Right lobe of liver (tissue), 6 donors: Measurements from ENCODE around the gene CRYAB. TPM values are rescaled to one million over a fixed set of nuclear protein-coding genes. Genes with fewer than 3 reads are reported as not detected.

Experiments used
- ATAC-seq, 4 donors: fragments of 200-7000 bp; cut with Tn5 transposase; one replicate each; pipeline ENCODE4 v1.9.1; 2020; ENCODE audit warnings: mild to moderate bottlenecking in 4 of 4, moderate library complexity in 4 of 4
- DNase-seq, 3 donors: peaks; one replicate each; pipeline ENCODE4 v3.0.0-alpha.2; 2020
- H3K27ac ChIP-seq, 3 donors: fragments of 200-600 bp; one replicate each; pipeline ENCODE4 v1.8.0; 2022
- H3K27me3 ChIP-seq, 2 donors: fragments of 200-600 bp; one replicate each; pipeline ENCODE4 v1.8.0; 2022
- H3K36me3 ChIP-seq, 4 donors: fragments of 200-600 bp; sonication (generic) in 1 of 4; one replicate each; pipeline versions ENCODE4 v1.5.1 to v1.8.0; 2017 to 2022; ENCODE audit warnings: control low read depth in 1 of 4
- H3K4me1 ChIP-seq, 4 donors: fragments of 200-600 bp; sonication (generic) in 1 of 4; one replicate each; pipeline versions ENCODE4 v1.5.1 to v1.8.0; 2017 to 2022; ENCODE audit warnings: control low read depth in 1 of 4
- H3K4me3 ChIP-seq, 3 donors: fragments of 200-600 bp; one replicate each; pipeline ENCODE4 v1.8.0; 2022
- H3K9me3 ChIP-seq, 4 donors: fragments of 200-600 bp; sonication (generic) in 1 of 4; one replicate each; pipeline versions ENCODE4 v1.5.1 to v1.8.0; 2017 to 2022; ENCODE audit warnings: control low read depth in 1 of 4
- CTCF ChIP-seq, 4 donors: fragments of 200-600 bp in 3 of 4; fragments of 450-650 bp in 1 of 4; IDR thresholded peaks; one replicate each; pipeline versions ENCODE4 v1.5.1 to v1.8.0; 2016 to 2022; ENCODE audit warnings: antibody characterized with exemption in 4 of 4, mild to moderate bottlenecking in 2 of 4
- POLR2A ChIP-seq: fragments of 450-650 bp; IDR thresholded peaks from one replicate; pipeline ENCODE4 v1.6.1; 2017; ENCODE audit warnings: antibody characterized with exemption, mild to moderate bottlenecking
- WGBS: methylation state at CpG from one replicate; pipeline ENCODE4 v1.1.6; 2018; ENCODE audit warnings: low coverage, low lambda C conversion rate; ENCODE audit not compliant: insufficient coverage; ENCODE audit errors: missing lambda C conversion rate; 5-methylcytosine and 5-hydroxymethylcytosine counted together
- intact Hi-C, 2 donors: fragments of 100-400 bp; cut with DNase I; formaldehyde crosslinking; loops; one replicate each; pipeline versions ENCODE4 v1.11.2 to v1.14.1; 2022
- total RNA-seq, 6 experiments: library from RNA; depleted of rRNA in 2 of 6; stranded (reverse); fragments of >200 nt in 2 of 6; fragmentation: NEBNext Ultra II Directional in 3 of 6; extraction: Animal tissue kit (Norgen Biotek cat#: 25700) in 3 of 6; gene quantifications; one replicate each; pipeline versions ENCODE4 v1.1.0 to v1.2.4, GENCODE V29; 2016 to 2023
- donor health status: DM: no; HTN: yes; CAD: no.
- donor health status: DM: no; HTN: no; CAD: no.
- donor health status: DM: no; HTN: no; CAD: no.
- donor health status: DM: no; HTN: yes; CAD: no.
- donor health status: DM: no; HTN: yes; CAD: no.

CRYAB gene
- total RNA-seq, 6 experiments from 2014 or later, result 3.6 to 10.5 (median 6.7) TPM

GRCh38 chr11:111951565-111951964, 40.0 kb upstream of the CRYAB start:
- Histone ChIP-seq H3K27ac (no peak overlapping the region), H3K4me3 (no peak overlapping the region), H3K4me1 (peaks cover 0 to 3% (median 0%) of the 10 kb centered on the region in 4 donors), H3K9me3 (no peaks in the 10 kb centered on the region), H3K27me3 (no peaks in the 10 kb centered on the region), H3K36me3 (no peaks in the 10 kb centered on the region)
- no peak for TF ChIP-seq CTCF (IDR thresholded peaks at IDR 0.05)
- no peak for TF ChIP-seq POLR2A
- WGBS, result 93% methylated on average over 3 of the region's 3 CpGs
- ATAC-seq, result no peak
- intact Hi-C loops, result no loop called here
- no peak for DNase-seq

DNA sequence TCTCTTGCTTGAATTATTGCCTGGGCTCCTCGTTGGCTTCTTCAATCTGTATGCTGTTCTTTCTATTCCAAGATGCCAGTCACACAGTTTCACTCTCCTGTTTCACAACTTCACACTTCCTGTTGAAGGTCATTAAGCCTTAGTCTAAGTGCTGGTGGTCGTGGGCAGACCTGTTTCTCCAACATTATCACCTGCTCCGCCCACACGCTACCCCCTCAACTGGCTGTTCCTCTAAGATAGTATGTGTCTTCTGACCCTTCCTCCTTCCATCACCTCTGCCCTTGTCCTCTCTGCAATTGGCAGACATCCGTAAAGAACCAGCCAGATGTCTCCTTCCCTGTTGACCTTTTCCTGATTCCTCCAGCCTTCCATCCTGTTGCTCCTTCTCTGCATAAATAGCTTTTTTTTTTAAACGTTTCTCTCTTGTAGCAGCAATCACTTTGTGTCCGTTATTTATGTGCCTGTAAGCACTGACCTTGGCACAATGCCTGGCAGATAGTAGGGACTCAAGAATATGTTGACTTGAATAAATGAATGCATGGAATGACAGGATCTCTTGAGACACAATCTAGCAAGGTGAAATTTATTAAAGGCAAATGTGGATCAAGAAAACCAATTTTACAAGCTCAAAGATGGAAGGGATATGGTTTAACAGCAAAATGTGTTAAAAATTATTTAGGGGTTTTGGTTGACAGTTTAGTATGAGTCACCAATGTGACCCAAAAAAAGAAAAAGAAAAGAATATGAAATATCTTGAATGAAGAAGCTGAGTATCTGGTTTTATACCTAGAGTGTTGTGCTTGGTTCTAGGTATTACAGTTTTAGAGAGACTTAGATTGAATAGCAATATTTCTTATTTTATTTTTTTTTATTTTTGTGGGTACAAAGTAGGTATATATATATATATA, 38.2 kb upstream of the CRYAB start:
- Histone ChIP-seq H3K9me3 (no peaks in the 10 kb centered on the region), H3K27ac (no peak overlapping the region), H3K36me3 (no peaks in the 10 kb centered on the region), H3K4me1 (peaks cover 0 to 7% (median 0%) of the 10 kb centered on the region in 4 donors), H3K27me3 (no peaks in the 10 kb centered on the region), H3K4me3 (no peak overlapping the region)
- ATAC-seq (peak; percentile 25 to 65 (median 38)), DNase-seq (no peak)
- TF ChIP-seq POLR2A, result no peak
- intact Hi-C loops, result no loop called here
- WGBS, result 54% methylated on average over 7 of the region's 7 CpGs

GRCh38 chr11:111947143-111947542, 35.6 kb upstream of the CRYAB start:
- Histone ChIP-seq H3K9me3 (no peaks in the 10 kb centered on the region), H3K36me3 (no peaks in the 10 kb centered on the region), H3K27ac (peak overlapping the region in 1 of 3 donors; percentile 35), H3K4me1 (peaks cover 0 to 7% (median 0%) of the 10 kb centered on the region in 4 donors), H3K27me3 (no peaks in the 10 kb centered on the region), H3K4me3 (no peak overlapping the region)
- ATAC-seq, result no peak
- TF ChIP-seq CTCF (IDR thresholded peaks at IDR 0.05), result no peak
- TF ChIP-seq POLR2A, result no peak
- intact Hi-C loops, result no loop called here
- no peak for DNase-seq

DNA sequence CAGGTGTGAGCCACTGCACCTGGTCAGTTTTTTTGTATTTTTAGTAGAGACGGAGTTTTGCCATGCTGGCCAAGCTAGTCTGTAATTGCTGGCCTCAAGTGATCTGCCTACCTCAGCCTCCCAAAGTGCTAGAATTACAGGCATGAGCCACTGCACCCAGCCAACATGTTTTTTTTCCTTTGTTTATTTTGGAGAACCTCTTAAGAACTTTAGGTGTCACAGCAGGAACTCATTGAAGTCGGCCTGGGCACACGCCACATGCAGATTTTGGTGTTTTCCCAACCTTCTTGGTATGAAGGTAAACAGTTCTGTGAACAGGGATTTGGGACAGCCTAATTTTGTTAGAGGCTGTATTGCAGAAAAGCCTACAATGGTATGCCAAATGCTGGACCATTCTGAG, 34.9 kb upstream of the CRYAB start:
- H3K4me3 ChIP-seq, result no peak overlapping the region
- 61% methylated on average over 2 of the region's 3 CpGs for WGBS
- intact Hi-C loops, result no loop called here
- H3K4me1 ChIP-seq, result peaks cover 0 to 7% (median 0%) of the 10 kb centered on the region in 4 donors
- ATAC-seq (peak in 1 of 4 donors; percentile 59), DNase-seq (no peak)
- TF ChIP-seq POLR2A, result no peak
- no peaks in the 10 kb centered on the region for H3K27me3 ChIP-seq
- H3K27ac ChIP-seq, result peak overlapping the region in 1 of 3 donors; percentile 35
- H3K36me3 ChIP-seq, result no peaks in the 10 kb centered on the region
- no peaks in the 10 kb centered on the region for H3K9me3 ChIP-seq

DNA sequence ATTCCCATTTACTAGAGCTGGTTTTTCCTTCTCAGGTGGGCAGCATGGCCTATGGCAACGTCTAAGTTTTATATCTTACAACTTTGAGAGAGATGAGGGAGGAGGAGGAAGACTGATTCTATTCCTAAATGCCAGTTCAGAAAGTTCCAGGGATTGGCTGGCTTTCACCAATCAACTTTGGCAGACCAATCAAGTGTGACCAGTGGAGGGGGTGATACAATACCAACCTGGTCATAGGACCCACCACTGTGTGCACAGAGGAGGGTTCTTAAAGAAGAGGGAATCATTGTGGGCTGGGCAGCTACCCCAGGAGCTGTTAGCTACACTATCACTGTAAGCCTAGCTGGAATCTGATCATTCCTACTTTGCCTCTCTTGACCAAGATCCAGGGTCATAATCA, 33.6 kb upstream of the CRYAB start:
- Histone ChIP-seq H3K27me3 (no peaks in the 10 kb centered on the region), H3K4me3 (no peak overlapping the region), H3K36me3 (no peaks in the 10 kb centered on the region), H3K4me1 (peaks cover 0 to 7% (median 0%) of the 10 kb centered on the region in 4 donors), H3K9me3 (no peaks in the 10 kb centered on the region), H3K27ac (no peak overlapping the region)
- DNase-seq (no peak), ATAC-seq (no peak)
- intact Hi-C loops, result no loop called here
- WGBS, result 62% methylated on average over 1 of the region's 1 CpG
- TF ChIP-seq CTCF (IDR thresholded peaks at IDR 0.05), result no peak
- TF ChIP-seq POLR2A, result no peak
